OCI-LY7 (cell line): ENCODE data around the gene CSTPP1. TPM values are rescaled to one million over a fixed set of nuclear protein-coding genes. Genes with fewer than 3 reads are reported as not detected.
A peak's percentile ranks its signal among the peaks of the same experiment; 100 is the strongest.

ENCODE experiments used
- BruUV-seq: library from RNA; stranded (reverse); fragments of 400-500 nt; replicated peaks from 2 replicates; lab custom pipeline; 2021; lab: Mats Ljungman, UMichigan
- CTCF ChIA-PET: fragments of 300-600 bp; sonication (Branson Sonifier 250); formaldehyde crosslinking; loops from one replicate; lab custom pipeline; 2022; ENCODE audit warnings: antibody characterized with exemption; ENCODE audit not compliant: unreplicated experiment; lab: Charles Lee
- POLR2A ChIA-PET: fragments of 300-600 bp; sonication (Branson Sonifier 250); formaldehyde crosslinking; loops from one replicate; lab custom pipeline; 2022; ENCODE audit warnings: antibody characterized with exemption; lab: Charles Lee
- DNase-seq: peaks from one replicate; pipeline ENCODE4 v3.0.0-alpha.2; 2015; ENCODE audit warnings: low spot score
- H2AFZ ChIP-seq: fragments of 200-600 bp; sonication (generic), shearing (Covaris generic); 2 replicates; pipeline ENCODE4 v1.6.1; 2014; ENCODE audit warnings: mild to moderate bottlenecking, antibody characterized with exemption, low read length, moderate library complexity
- H3K27ac ChIP-seq: fragments of 200-600 bp; sonication (generic); 2 replicates; pipeline ENCODE4 v1.5.1; 2014; ENCODE audit warnings: mixed run types, low read depth, mild to moderate bottlenecking, moderate library complexity, low read length, inconsistent platforms; ENCODE audit not compliant: poor library complexity, severe bottlenecking
- H3K36me3 ChIP-seq: fragments of 200-600 bp; sonication (generic); 2 replicates; pipeline ENCODE4 v1.6.1; 2014; ENCODE audit warnings: mild to moderate bottlenecking, antibody characterized with exemption, low read length, moderate library complexity, mixed read lengths; ENCODE audit not compliant: insufficient read depth
- H3K4me1 ChIP-seq: fragments of 200-600 bp; sonication (generic); 2 replicates; pipeline ENCODE4 v1.5.1; 2014; ENCODE audit warnings: mild to moderate bottlenecking, low read length; ENCODE audit not compliant: insufficient read depth, poor library complexity, severe bottlenecking
- H3K4me2 ChIP-seq: fragments of 200-600 bp; sonication (generic); 2 replicates; pipeline ENCODE4 v1.6.1; 2014; ENCODE audit warnings: mild to moderate bottlenecking, low read length
- H3K4me3 ChIP-seq: fragments of 200-600 bp; sonication (generic); 2 replicates; pipeline ENCODE4 v1.5.1; 2014; ENCODE audit warnings: mild to moderate bottlenecking, low read depth, low read length; ENCODE audit not compliant: poor library complexity, severe bottlenecking
- H3K79me2 ChIP-seq: fragments of 200-600 bp; sonication (generic); 2 replicates; pipeline ENCODE4 v1.6.1; 2016; ENCODE audit warnings: low read depth, mild to moderate bottlenecking, low read length, moderate library complexity, mixed read lengths; ENCODE audit not compliant: insufficient read depth
- H3K9me2 ChIP-seq: fragments of 200-600 bp; sonication (generic); 2 replicates; pipeline ENCODE4 v1.6.1; 2016; ENCODE audit warnings: mild to moderate bottlenecking, low read length, mixed read lengths; ENCODE audit not compliant: insufficient read depth
- H3K9me3 ChIP-seq: fragments of 200-600 bp; sonication (generic); 2 replicates; pipeline ENCODE4 v1.6.1; 2014; ENCODE audit warnings: mild to moderate bottlenecking, mixed run types, low read length, mixed read lengths
- H4K20me1 ChIP-seq: fragments of 200-600 bp; sonication (generic); 2 replicates; pipeline ENCODE4 v1.6.1; 2014; ENCODE audit warnings: mild to moderate bottlenecking, antibody characterized with exemption, low read length, moderate library complexity, mixed read lengths; ENCODE audit not compliant: insufficient read depth
- EZH2phosphoT487 ChIP-seq: fragments of 200-600 bp; sonication (generic); IDR thresholded peaks from 2 replicates; pipeline ENCODE4 v1.6.1; 2018; ENCODE audit warnings: low read depth, borderline replicate concordance, mild to moderate bottlenecking, mixed run types, antibody characterized with exemption, low read length, moderate library complexity, mixed read lengths
- intact Hi-C: fragments of 100-400 bp; cut with micrococcal nuclease; formaldehyde crosslinking; loops from one replicate; pipeline ENCODE4 v1.10.0; 2022; ENCODE audit not compliant: unreplicated experiment
- total RNA-seq, 2 experiments: library from RNA; depleted of rRNA in 1 of 2; stranded (reverse); fragments of >200 nt in 1 of 2; shearing (Covaris generic) in 1 of 2; gene quantifications; 2 replicates each; pipeline ENCODE4 v1.2.3, GENCODE V29; 2014 to 2022
- TF ChIP-seq, protein P1 (sequence below): fragments of 200-600 bp; sonication (generic); conservative IDR thresholded peaks from 2 replicates; pipeline ENCODE4 v1.5.1; 2014; ENCODE audit warnings: mild to moderate bottlenecking, antibody characterized with exemption, low read length, moderate library complexity, mixed read lengths

Gene CSTPP1
- total RNA-seq, 2 experiments from 2014 or later, result 39.6 to 43.1 TPM

DNA sequence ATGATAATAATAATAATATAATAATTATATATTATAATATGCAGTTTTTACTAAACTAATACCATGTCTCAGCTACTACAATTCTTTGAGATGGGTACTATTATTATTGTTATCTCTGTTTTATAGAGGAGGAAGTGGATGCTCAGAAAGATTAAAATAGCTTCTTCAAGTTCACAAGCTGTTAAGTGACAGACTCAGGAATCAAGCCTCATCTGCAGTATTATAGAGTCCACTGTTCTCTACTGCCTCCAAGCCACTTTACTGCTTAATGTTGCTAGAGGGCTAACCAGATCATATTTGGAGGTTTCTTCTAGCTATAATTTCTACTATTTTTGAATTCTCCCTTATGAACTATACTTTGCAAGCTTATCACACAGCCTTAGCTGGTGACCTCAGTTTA lies 62.7 kb downstream of the CSTPP1 start:
- H4K20me1 ChIP-seq, result no peaks in the 10 kb centered on the region
- H3K9me2 ChIP-seq, result no peaks in the 10 kb centered on the region
- H2AFZ ChIP-seq, result peak overlapping the region; percentile 72
- peak overlapping the region; percentile 38 for H3K4me3 ChIP-seq
- intact Hi-C loops, result no loop called here
- H3K27ac ChIP-seq, result peak overlapping the region; percentile 89
- peaks cover 60% of the 10 kb centered on the region for H3K4me1 ChIP-seq
- peak overlapping the region; percentile 61 for H3K4me2 ChIP-seq
- BruUV-seq, result no TSS peak
- CTCF ChIA-PET, result interaction anchor here (0.8 kb wide), 1 partner anchor 14 kb away, joined by 3 read pairs; no protein-coding TSS in a partner anchor
- POLR2A ChIA-PET, result interaction anchor here (0.6 to 4.1 kb wide), 22 partner anchors 8 to 510 kb away, joined by 3 to 27 read pairs (median 4); no protein-coding TSS in a partner anchor
- no peak for TF ChIP-seq EZH2phosphoT487
- TF ChIP-seq, protein P1, sequence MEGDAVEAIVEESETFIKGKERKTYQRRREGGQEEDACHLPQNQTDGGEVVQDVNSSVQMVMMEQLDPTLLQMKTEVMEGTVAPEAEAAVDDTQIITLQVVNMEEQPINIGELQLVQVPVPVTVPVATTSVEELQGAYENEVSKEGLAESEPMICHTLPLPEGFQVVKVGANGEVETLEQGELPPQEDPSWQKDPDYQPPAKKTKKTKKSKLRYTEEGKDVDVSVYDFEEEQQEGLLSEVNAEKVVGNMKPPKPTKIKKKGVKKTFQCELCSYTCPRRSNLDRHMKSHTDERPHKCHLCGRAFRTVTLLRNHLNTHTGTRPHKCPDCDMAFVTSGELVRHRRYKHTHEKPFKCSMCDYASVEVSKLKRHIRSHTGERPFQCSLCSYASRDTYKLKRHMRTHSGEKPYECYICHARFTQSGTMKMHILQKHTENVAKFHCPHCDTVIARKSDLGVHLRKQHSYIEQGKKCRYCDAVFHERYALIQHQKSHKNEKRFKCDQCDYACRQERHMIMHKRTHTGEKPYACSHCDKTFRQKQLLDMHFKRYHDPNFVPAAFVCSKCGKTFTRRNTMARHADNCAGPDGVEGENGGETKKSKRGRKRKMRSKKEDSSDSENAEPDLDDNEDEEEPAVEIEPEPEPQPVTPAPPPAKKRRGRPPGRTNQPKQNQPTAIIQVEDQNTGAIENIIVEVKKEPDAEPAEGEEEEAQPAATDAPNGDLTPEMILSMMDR, result no peak; the same call in 1 of the 2 replicates
- DNase-seq, result peak; percentile 66
- peaks cover 19% of the 10 kb centered on the region for H3K36me3 ChIP-seq
- H3K9me3 ChIP-seq, result no peaks in the 10 kb centered on the region
- H3K79me2 ChIP-seq, result peaks cover 26% of the 10 kb centered on the region; the same call in 1 of the 2 replicates

DNA sequence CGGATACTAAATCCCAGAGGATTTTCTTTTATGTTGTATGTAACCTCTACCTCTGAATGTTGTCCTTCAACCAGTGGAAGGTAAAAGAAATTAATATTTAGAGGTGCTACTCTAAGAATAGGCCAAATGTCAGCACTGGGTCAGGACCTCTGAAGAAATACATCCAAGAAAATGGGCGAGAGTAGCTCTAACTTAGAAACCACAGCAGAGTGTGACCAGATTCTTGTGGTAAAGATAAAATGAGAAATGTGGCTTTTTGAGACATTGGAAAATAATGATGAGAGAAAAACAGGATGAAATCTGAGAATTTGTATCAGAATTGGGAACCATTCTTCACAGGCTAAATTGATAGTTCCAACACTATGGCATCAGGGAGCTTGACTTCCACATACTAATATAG lies 63.5 kb downstream of the CSTPP1 start:
- H3K4me1 ChIP-seq, result peaks cover 68% of the 10 kb centered on the region
- H2AFZ ChIP-seq, result peak overlapping the region; percentile 72
- POLR2A ChIA-PET, result interaction anchor here (0.6 to 4.1 kb wide), 18 partner anchors 9 to 155 kb away, joined by 3 to 27 read pairs (median 5); no protein-coding TSS in a partner anchor
- H3K79me2 ChIP-seq, result peaks cover 26% of the 10 kb centered on the region; the same call in 1 of the 2 replicates
- H3K9me2 ChIP-seq, result no peaks in the 10 kb centered on the region
- DNase-seq, result no peak
- no TSS peak for BruUV-seq
- H3K27ac ChIP-seq, result peak overlapping the region; percentile 89
- H3K4me3 ChIP-seq, result peak overlapping the region; percentile 38
- CTCF ChIA-PET, result interaction anchor here (0.8 to 0.9 kb wide), 2 partner anchors 14 to 16 kb away, joined by 3 read pairs; no protein-coding TSS in a partner anchor
- H3K4me2 ChIP-seq, result peak overlapping the region; percentile 61
- H3K9me3 ChIP-seq, result no peaks in the 10 kb centered on the region
- H3K36me3 ChIP-seq, result peaks cover 19% of the 10 kb centered on the region
- H4K20me1 ChIP-seq, result no peaks in the 10 kb centered on the region
- intact Hi-C loops, result loop anchor here (5.0 kb wide), 2 partner anchors 63 to 83 kb away; partner anchors contain the start of genes CSTPP1 and LRP4
- TF ChIP-seq EZH2phosphoT487, result no peak
- TF ChIP-seq, protein P1, result no peak

DNA sequence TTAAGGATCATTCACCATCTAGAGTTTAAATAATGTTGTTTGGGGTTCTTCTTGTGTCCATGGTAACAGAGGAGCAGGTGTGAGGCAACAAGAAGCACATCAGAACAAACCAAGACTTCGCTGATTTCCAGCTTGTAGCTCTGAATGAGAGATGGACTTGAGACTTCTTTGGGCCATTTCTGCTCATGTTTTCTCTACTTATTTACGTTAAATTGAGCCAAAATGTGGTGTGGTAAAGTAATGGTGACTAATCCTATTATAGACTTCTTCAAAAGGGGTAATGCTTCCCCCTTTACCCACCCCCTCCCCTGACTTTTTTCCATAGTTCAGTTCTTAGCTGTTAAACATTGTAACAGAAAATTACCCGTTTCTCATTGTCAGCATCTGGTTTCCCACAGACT lies 65.2 kb downstream of the CSTPP1 start:
- DNase-seq, result peak; percentile 68

More for the DNA sequence above, 65.2 kb downstream of the CSTPP1 start:
- CTCF ChIA-PET, result interaction anchor here (0.6 to 1.2 kb wide), 3 partner anchors 22 to 153 kb away, joined by 3 to 4 read pairs (median 3); no protein-coding TSS in a partner anchor
- POLR2A ChIA-PET, result interaction anchor here (1.0 to 4.1 kb wide), 8 partner anchors 8 to 663 kb away, joined by 3 to 22 read pairs (median 6); no protein-coding TSS in a partner anchor
- H3K4me2 ChIP-seq, result peak overlapping the region; percentile 61
- intact Hi-C loops, result loop anchor here (2.0 to 5.0 kb wide), 3 partner anchors 64 to 151 kb away; partner anchors contain the start of genes CSTPP1 and LRP4
- no peaks in the 10 kb centered on the region for H3K9me3 ChIP-seq
- no peaks in the 10 kb centered on the region for H4K20me1 ChIP-seq
- peaks cover 19% of the 10 kb centered on the region for H3K36me3 ChIP-seq
- peak overlapping the region; percentile 66; the same call in 1 of the 2 replicates for H2AFZ ChIP-seq
- peak overlapping the region; percentile 35 for H3K4me3 ChIP-seq
- no peak for TF ChIP-seq EZH2phosphoT487
- TF ChIP-seq, protein P1, result no peak
- H3K79me2 ChIP-seq, result peaks cover 38% of the 10 kb centered on the region; the same call in 1 of the 2 replicates
- no peaks in the 10 kb centered on the region for H3K9me2 ChIP-seq
- no TSS peak for BruUV-seq
- peaks cover 86% of the 10 kb centered on the region for H3K4me1 ChIP-seq
- H3K27ac ChIP-seq, result peak overlapping the region; percentile 89
